Progenitor cell of endocrine pancreas (in vitro differentiated cells): ENCODE measurements around the gene HSD17B8. TPM values are rescaled to one million over a fixed set of nuclear protein-coding genes. Genes with fewer than 3 reads are reported as not detected.

Experiments used
- DNase-seq: peaks from one replicate; pipeline ENCODE4 v3.0.0; 2021; ENCODE audit warnings: low spot score; ENCODE audit not compliant: unreplicated experiment
- H3K27ac Mint-ChIP-seq: 2 replicates; pipeline ENCODE4 v1.8.0; 2021; ENCODE audit warnings: mild to moderate bottlenecking, moderate library complexity, mixed read lengths
- H3K27me3 Mint-ChIP-seq: 2 replicates; pipeline ENCODE4 v1.8.0; 2021; ENCODE audit warnings: mixed read lengths
- H3K36me3 Mint-ChIP-seq: 2 replicates; pipeline ENCODE4 v1.8.0; 2022; ENCODE audit warnings: mixed read lengths; ENCODE audit not compliant: insufficient read depth
- H3K4me1 Mint-ChIP-seq: 2 replicates; pipeline ENCODE4 v1.8.0; 2021; ENCODE audit warnings: low read depth, mixed read lengths
- H3K4me3 Mint-ChIP-seq: 2 replicates; pipeline ENCODE4 v1.8.0; 2021; ENCODE audit warnings: low read depth, mild to moderate bottlenecking, moderate library complexity, mixed read lengths
- H3K9me3 Mint-ChIP-seq: 2 replicates; pipeline ENCODE4 v1.8.0; 2021; ENCODE audit warnings: low read depth, mixed read lengths
- CTCF ChIP-seq: fragments of 200-600 bp; sonication (generic); IDR thresholded peaks from one replicate; pipeline ENCODE4 v1.5.0; 2021; ENCODE audit warnings: antibody characterized with exemption, mild to moderate bottlenecking; ENCODE audit not compliant: unreplicated experiment
- total RNA-seq: library from RNA; stranded (reverse); gene quantifications from 2 replicates; pipeline ENCODE4 v1.2.1, GENCODE V29; 2021

The HSD17B8 gene
- total RNA-seq, 1 donor from 2014 or later: 9.2 TPM

GRCh38 chr6:33169291-33170175 lies 34.9 kb upstream of the HSD17B8 start:
- Mint-ChIP-seq H3K4me1 (peaks cover 1% of the 10 kb centered on the region), H3K27me3 (peaks cover 9% of the 10 kb centered on the region), H3K27ac (no peak overlapping the region), H3K4me3 (no peak overlapping the region), H3K9me3 (no peaks in the 10 kb centered on the region), H3K36me3 (no peaks in the 10 kb centered on the region)
- DNase-seq: no peak
- no peak for TF ChIP-seq CTCF

GRCh38 chr6:33170176-33171015 lies 34.1 kb upstream of the HSD17B8 start:
- H3K9me3 Mint-ChIP-seq: no peaks in the 10 kb centered on the region
- no peak overlapping the region for H3K4me3 Mint-ChIP-seq
- no peak for TF ChIP-seq CTCF
- H3K36me3 Mint-ChIP-seq: no peaks in the 10 kb centered on the region
- no peak overlapping the region for H3K27ac Mint-ChIP-seq
- H3K4me1 Mint-ChIP-seq: peaks cover 1% of the 10 kb centered on the region
- H3K27me3 Mint-ChIP-seq: peaks cover 18% of the 10 kb centered on the region
- DNase-seq: no peak

GRCh38 chr6:33171016-33171879 lies 33.2 kb upstream of the HSD17B8 start:
- Mint-ChIP-seq H3K27ac (no peak overlapping the region), H3K27me3 (peaks cover 22% of the 10 kb centered on the region), H3K4me1 (peaks cover 1% of the 10 kb centered on the region), H3K36me3 (no peaks in the 10 kb centered on the region), H3K4me3 (no peak overlapping the region), H3K9me3 (no peaks in the 10 kb centered on the region)
- no peak for DNase-seq
- TF ChIP-seq CTCF: no peak

- TF ChIP-seq CTCF: no peak
- Mint-ChIP-seq H3K4me3 (no peak overlapping the region), H3K36me3 (no peaks in the 10 kb centered on the region), H3K27ac (no peak overlapping the region), H3K27me3 (peaks cover 22% of the 10 kb centered on the region), H3K4me1 (peaks cover 1% of the 10 kb centered on the region), H3K9me3 (no peaks in the 10 kb centered on the region)
- no peak for DNase-seq
These were observed 32.4 kb upstream of the HSD17B8 start for GRCh38 chr6:33171880-33172687.
